Esophagus (tissue), 2 donors: ENCODE measurements around the gene TRMT2A. TPM values are rescaled to one million over a fixed set of nuclear protein-coding genes. Genes with fewer than 3 reads are reported as not detected.
A peak's percentile ranks its signal among the peaks of the same experiment; 100 is the strongest.

Source experiments
- H3K27ac ChIP-seq, 2 donors: one replicate each; pipeline ENCODE4 v1.5.1; 2013; ENCODE audit warnings: low read depth in 2 of 2, mild to moderate bottlenecking in 2 of 2, inconsistent platforms in 1 of 2, low read length in 1 of 2, moderate library complexity in 1 of 2
- H3K27me3 ChIP-seq, 2 donors: one replicate each; pipeline ENCODE4 v1.6.1; 2013; ENCODE audit warnings: low read length in 2 of 2, control low read depth in 1 of 2, mild to moderate bottlenecking in 1 of 2; ENCODE audit not compliant: insufficient read depth in 2 of 2, control insufficient read depth in 1 of 2
- H3K36me3 ChIP-seq, 2 donors: one replicate each; pipeline ENCODE4 v1.6.1; 2013; ENCODE audit warnings: low read length in 1 of 2; ENCODE audit not compliant: control insufficient read depth in 2 of 2, insufficient read depth in 2 of 2
- H3K4me1 ChIP-seq, 2 donors: one replicate each; pipeline ENCODE4 v1.6.1; 2013; ENCODE audit warnings: low read length in 1 of 2; ENCODE audit not compliant: control insufficient read depth in 2 of 2, insufficient read depth in 2 of 2
- H3K4me3 ChIP-seq, 2 donors: one replicate each; pipeline ENCODE4 v1.5.1; 2013; ENCODE audit warnings: low read length in 2 of 2, mild to moderate bottlenecking in 2 of 2, low read depth in 1 of 2, moderate library complexity in 1 of 2
- H3K9me3 ChIP-seq, 2 donors: one replicate each; pipeline ENCODE4 v1.6.1; 2013; ENCODE audit warnings: mild to moderate bottlenecking in 2 of 2, low read depth in 1 of 2, low read length in 1 of 2, moderate library complexity in 1 of 2; ENCODE audit not compliant: control insufficient read depth in 2 of 2, insufficient read depth in 1 of 2
- WGBS, 2 donors: extraction: QIAGEN DNeasy Blood & Tissue Kit; methylation state at CpG; one replicate each; pipeline ENCODE4 v1.1.7; 2013; 5-methylcytosine and 5-hydroxymethylcytosine counted together
- polyA plus RNA-seq, 2 donors: library from polyadenylated mRNA; stranded (reverse); fragments of 200-250 nt; gene quantifications; one replicate each; pipeline ENCODE4 v1.2.3, GENCODE V29; 2013
- donor health status: healthy with polysubstance abuse.
- donor health status: Bipolar disorder and iron deficiency.

Gene TRMT2A
- polyA plus RNA-seq, 2 donors = 41.1 to 77.1 TPM

DNA sequence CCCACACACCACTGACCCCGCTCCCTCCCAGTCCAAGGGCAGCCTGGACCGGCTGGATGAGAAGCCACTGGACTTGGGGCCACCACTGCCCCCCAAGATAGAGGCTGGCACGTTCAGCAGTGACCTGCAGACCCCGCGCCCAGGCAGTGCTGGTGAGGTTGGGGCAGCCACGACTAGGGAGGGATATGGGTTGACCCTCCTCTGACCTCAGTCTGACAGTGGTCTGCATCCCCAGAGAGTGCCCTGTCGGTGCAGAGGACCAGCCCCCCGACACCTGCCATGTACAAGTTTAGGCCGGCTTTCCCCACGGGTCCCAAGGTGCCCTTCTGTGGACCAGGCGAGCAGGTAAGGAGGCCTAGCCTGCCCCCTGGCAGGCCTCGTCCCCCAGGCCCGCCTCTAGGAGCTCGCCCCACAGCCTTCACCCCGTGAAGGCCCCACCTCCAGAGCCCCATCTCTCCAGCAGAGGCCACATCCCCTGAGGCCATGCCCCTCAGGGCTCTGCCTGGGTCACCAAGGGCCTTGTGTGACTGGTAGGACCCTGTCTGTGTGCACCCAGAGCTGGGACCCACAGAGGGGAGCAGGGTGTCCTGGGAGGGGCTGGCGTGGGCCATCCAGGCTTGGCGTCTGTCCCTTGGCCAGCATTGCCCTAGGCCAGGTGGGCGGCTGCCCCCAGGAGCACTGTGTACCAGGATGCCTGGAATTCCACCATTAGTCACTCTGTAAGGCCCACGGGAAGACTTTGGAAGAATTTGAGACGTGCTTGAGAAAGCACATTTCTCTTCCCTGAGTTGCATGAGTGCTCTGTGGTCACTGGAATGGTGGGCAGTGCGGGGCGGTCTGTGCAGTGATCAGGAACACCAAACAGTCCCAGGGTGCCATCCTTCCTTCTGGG lies 24.4 kb upstream of the TRMT2A start:
- Histone ChIP-seq H3K27me3 (no peaks in the 10 kb centered on the region), H3K4me1 (peaks cover 12 to 14% of the 10 kb centered on the region in 2 donors), H3K9me3 (no peaks in the 10 kb centered on the region), H3K4me3 (no peak overlapping the region), H3K27ac (no peak overlapping the region), H3K36me3 (peaks cover 0 to 29% of the 10 kb centered on the region in 2 donors)
- 85 to 86% methylated on average over 22 of the region's 22 CpGs for WGBS, 2 donors

DNA sequence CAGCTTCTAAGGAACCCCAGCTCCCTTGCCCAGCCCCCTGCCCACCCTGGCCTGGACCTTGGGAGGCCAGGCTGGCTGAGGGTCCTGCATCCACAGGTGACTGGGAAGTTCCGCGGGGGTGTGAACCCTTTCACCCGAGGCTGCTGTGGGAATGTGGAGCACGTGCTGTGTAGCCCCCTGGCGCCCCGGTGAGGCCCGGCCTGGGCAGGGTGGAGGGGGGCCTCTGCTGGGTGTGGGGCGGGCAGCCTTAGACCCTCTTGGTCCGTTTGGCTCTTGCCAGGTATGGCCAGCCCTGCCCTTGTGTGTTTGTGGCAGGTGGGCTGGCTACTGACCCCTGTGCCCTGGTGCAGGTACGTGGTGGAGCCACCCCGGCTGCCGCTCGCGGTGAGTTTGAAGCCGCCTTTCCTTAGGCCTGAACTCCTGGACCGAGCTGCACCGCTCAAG lies 23.5 kb upstream of the TRMT2A start:
- Histone ChIP-seq H3K4me3 (no peak overlapping the region), H3K27me3 (no peaks in the 10 kb centered on the region), H3K27ac (no peak overlapping the region), H3K36me3 (peaks cover 0 to 28% of the 10 kb centered on the region in 2 donors), H3K9me3 (no peaks in the 10 kb centered on the region), H3K4me1 (peaks cover 14 to 18% of the 10 kb centered on the region in 2 donors)
- 91 to 93% methylated on average over 15 to 17 of the region's 17 CpGs for WGBS, 2 donors

DNA sequence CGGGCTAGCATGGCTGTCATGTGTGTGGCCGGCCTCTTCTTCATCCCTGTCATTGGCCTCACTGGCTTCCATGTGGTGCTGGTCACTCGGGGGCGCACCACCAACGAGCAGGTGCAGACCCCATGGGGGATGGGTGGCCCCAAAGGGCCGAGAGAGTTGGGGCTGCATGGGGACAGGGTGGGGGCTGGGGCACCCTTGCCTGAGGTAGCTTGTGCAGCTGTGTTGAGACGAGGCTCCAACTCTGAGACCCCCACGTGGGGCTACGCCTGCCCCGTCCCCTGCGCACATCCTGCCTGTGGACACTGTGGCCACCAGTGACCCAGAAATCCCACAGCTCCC lies 23.1 kb upstream of the TRMT2A start:
- Histone ChIP-seq H3K9me3 (no peaks in the 10 kb centered on the region), H3K36me3 (peaks cover 0 to 23% of the 10 kb centered on the region in 2 donors), H3K4me3 (no peak overlapping the region), H3K27me3 (no peaks in the 10 kb centered on the region), H3K4me1 (peaks cover 19 to 20% of the 10 kb centered on the region in 2 donors), H3K27ac (no peak overlapping the region)
- WGBS, 2 donors = 92 to 93% methylated on average over 11 of the region's 11 CpGs

DNA sequence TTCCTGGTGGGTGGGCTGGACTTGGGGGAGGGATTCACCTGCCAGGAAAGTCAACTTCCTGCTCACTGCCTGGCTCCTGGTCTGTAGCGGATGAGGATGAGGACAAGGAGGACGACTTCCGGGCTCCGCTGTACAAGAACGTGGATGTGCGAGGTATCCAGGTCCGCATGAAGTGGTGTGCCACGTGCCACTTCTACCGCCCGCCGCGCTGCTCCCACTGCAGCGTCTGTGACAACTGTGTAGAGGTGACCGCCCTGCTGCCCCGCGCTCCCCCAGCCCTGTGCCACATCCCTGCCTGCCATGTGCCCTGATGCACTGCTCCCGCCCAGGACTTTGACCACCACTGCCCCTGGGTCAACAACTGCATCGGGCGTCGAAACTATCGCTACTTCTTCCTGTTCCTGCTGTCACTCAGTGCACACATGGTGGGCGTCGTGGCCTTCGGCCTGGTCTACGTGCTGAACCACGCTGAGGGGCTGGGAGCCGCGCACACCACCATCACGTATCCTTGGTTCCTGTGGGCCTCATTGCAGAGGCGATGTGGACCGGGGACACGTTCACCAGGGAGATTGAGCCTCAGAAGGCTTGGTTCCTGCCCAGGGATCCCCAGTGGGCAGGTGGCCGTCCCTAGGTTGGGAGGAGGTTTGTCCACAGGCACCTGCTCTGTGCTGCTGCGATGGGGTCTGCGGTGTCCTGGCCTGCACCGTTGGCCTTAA lies 22.5 kb upstream of the TRMT2A start:
- Histone ChIP-seq H3K4me3 (no peak overlapping the region), H3K36me3 (peaks cover 0 to 19% of the 10 kb centered on the region in 2 donors), H3K9me3 (no peaks in the 10 kb centered on the region), H3K27ac (no peak overlapping the region), H3K27me3 (no peaks in the 10 kb centered on the region), H3K4me1 (peaks cover 19 to 22% of the 10 kb centered on the region in 2 donors)
- WGBS, 2 donors = 91 to 95% methylated on average over 36 of the region's 36 CpGs

DNA sequence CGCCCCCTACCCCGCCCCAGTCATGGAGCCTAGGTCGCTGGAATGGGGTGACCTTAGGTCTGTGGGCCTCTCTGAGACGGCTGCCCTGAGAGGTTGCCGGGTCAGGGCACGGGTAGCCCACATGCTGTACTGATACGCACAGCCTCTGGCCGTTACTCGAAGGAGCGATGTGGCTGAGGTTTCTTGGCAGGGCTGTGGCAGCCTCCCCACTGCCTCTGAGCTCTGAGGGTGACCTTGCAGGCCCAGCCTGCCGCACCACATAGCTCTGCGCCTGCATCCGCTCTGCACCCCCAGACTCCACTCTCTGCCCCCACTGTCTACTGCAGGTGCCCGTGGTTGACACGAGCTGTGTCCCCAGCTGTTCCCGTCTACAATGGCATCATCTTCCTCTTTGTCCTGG lies 21.8 kb upstream of the TRMT2A start:
- 89 to 91% methylated on average over 16 of the region's 16 CpGs for WGBS, 2 donors

DNA sequence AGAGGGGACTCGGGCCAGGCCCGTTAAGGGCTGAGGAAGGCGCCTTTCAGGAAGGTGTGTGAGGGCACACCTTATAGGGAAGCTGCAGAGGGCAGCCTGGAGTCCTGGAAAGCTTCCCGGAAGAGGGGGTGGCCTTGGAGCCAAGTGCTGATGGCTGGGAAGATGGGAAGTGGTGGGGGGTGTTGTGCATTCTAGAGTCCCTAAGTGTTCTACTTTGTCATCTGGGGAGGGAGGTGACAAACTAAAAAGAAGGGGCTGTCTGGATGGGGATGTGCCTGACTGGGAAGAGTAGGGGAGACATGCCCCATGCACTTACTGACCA lies 21.4 kb upstream of the TRMT2A start:
- 43 to 45% methylated on average over 4 of the region's 4 CpGs for WGBS, 2 donors
- no peak overlapping the region for H3K27ac ChIP-seq
- H3K36me3 ChIP-seq = peaks cover 0 to 13% of the 10 kb centered on the region in 2 donors
- no peaks in the 10 kb centered on the region for H3K9me3 ChIP-seq
- peaks cover 19 to 31% of the 10 kb centered on the region in 2 donors for H3K4me1 ChIP-seq
- H3K4me3 ChIP-seq = no peak overlapping the region
- H3K27me3 ChIP-seq = no peaks in the 10 kb centered on the region

More for the DNA sequence above, 21.8 kb upstream of the TRMT2A start:
- H3K4me1 ChIP-seq = peaks cover 19 to 29% of the 10 kb centered on the region in 2 donors
- H3K27ac ChIP-seq = no peak overlapping the region
- no peak overlapping the region for H3K4me3 ChIP-seq
- H3K27me3 ChIP-seq = no peaks in the 10 kb centered on the region
- no peaks in the 10 kb centered on the region for H3K9me3 ChIP-seq
- H3K36me3 ChIP-seq = peaks cover 0 to 17% of the 10 kb centered on the region in 2 donors

DNA sequence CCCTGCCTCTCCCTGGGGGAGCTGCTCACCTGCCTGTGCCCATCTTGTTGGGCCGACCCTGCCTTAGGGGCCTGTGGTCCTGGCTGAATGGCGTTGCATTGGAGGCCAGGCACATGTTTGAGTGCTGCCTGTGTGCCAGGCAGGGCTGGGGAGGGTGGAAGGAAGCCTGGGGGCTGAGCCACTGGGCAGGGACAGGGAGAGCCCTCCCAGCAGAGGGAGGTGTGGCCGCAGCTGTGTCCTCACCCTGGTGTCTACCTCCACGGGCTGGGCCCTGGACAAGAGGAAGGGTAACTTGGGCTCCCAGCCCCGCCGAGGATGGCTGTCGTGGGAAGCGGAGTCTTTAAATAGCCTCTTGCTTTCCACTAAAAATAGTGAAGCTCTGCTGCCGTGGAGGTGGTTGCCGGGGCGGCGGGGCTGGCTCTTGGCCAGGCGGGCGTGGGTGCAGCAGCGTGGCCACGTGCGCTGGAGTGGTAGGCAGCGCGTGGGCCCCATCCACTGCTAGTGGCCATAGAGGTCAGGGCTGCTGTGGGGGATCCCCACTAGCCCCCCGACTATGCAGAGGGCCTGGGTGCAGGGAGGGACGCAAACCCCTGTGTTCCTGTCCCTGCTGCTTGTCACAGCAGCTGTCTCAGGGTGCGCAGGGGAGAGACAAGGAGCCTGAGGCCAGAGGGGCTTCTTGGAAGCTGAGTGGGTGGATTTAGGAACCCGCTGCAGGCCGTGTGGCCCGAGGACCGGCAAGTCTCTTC lies 20.8 kb upstream of the TRMT2A start:
- Histone ChIP-seq H3K4me3 (no peak overlapping the region), H3K36me3 (peaks cover 0 to 8% of the 10 kb centered on the region in 2 donors), H3K9me3 (no peaks in the 10 kb centered on the region), H3K27ac (peak overlapping the region in 1 of 2 donors; percentile 9), H3K4me1 (peaks cover 22 to 36% of the 10 kb centered on the region in 2 donors), H3K27me3 (no peaks in the 10 kb centered on the region)
- 31 to 41% methylated on average over 26 of the region's 26 CpGs for WGBS, 2 donors

DNA sequence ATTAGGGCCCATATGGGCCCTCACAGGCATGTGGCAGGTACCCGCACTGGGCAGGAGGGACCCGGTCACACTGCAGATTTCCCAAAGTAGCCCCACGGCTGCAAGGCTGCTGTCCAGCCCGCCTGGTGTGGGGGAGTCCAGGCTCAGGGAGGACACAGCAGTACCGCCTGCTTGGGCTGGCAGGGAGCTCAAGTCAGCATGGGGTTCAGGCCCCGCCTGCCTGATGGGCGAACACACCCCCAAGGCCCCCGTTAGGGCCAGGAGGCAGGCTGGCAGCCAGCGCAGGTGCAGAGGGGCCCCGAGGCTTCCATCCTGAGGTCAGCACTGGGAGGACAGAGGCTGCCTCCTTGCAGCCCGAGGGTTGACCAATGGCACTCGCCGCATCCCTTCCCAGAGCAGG lies 20.1 kb upstream of the TRMT2A start:
- peaks cover 27 to 43% of the 10 kb centered on the region in 2 donors for H3K4me1 ChIP-seq
- no peaks in the 10 kb centered on the region for H3K9me3 ChIP-seq
- WGBS, 2 donors = 75 to 78% methylated on average over 13 of the region's 13 CpGs
- H3K27ac ChIP-seq = no peak overlapping the region
- peaks cover 0 to 8% of the 10 kb centered on the region in 2 donors for H3K36me3 ChIP-seq
- no peak overlapping the region for H3K4me3 ChIP-seq
- H3K27me3 ChIP-seq = no peaks in the 10 kb centered on the region

DNA sequence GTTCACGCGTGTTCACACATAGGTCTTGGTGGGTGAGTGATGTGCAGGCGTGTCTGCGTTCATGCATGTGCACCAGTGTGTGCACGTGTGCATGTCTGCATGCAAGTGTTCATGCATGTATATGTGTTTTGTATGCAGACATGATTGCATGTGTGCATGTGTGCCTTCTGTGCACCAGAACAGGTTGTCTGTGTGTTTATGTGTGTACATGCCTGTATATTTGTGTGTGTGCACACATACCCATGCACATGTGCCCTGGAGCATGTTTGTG lies 19.5 kb upstream of the TRMT2A start:
- H3K9me3 ChIP-seq = no peaks in the 10 kb centered on the region
- H3K4me1 ChIP-seq = peaks cover 27 to 43% of the 10 kb centered on the region in 2 donors
- 88 to 89% methylated on average over 5 of the region's 5 CpGs for WGBS, 2 donors
- peaks cover 0 to 8% of the 10 kb centered on the region in 2 donors for H3K36me3 ChIP-seq
- H3K4me3 ChIP-seq = no peak overlapping the region
- no peak overlapping the region for H3K27ac ChIP-seq
- H3K27me3 ChIP-seq = no peaks in the 10 kb centered on the region
